ENCODE data around the gene TIPARP.
A peak's percentile ranks its signal among the peaks of the same experiment; 100 is the strongest.

TIPARP gene

DNA sequence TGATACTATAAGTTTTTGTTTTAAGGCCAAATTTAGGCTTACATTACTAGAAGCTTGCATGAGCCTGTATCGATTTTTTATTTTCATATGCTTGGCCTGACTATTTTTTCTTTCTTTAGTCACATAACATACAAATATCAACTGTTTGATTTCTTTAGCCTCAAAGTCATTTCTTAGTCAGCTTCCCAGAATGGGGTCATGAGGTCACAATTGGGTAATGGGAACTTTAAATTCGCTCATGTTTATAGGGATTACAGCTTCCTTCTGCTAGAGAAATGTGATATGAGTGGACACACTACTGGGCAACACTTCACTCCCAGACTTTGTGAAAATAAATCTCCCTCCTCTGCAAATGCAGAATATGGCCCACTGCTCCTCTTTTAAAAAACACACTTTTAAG, 9.1 kb upstream of the TIPARP start:
- no peak overlapping the region for H3K4me3 ChIP-seq (ENCODE audit: low read depth, low read length)
- TF ChIP-seq, protein P1, sequence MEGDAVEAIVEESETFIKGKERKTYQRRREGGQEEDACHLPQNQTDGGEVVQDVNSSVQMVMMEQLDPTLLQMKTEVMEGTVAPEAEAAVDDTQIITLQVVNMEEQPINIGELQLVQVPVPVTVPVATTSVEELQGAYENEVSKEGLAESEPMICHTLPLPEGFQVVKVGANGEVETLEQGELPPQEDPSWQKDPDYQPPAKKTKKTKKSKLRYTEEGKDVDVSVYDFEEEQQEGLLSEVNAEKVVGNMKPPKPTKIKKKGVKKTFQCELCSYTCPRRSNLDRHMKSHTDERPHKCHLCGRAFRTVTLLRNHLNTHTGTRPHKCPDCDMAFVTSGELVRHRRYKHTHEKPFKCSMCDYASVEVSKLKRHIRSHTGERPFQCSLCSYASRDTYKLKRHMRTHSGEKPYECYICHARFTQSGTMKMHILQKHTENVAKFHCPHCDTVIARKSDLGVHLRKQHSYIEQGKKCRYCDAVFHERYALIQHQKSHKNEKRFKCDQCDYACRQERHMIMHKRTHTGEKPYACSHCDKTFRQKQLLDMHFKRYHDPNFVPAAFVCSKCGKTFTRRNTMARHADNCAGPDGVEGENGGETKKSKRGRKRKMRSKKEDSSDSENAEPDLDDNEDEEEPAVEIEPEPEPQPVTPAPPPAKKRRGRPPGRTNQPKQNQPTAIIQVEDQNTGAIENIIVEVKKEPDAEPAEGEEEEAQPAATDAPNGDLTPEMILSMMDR (IDR thresholded peaks at IDR 0.05; ENCODE audit: control insufficient read depth, extremely low read depth, insufficient read depth) = no peak
- no peak for DNase-seq (ENCODE audit: low read depth)

DNA sequence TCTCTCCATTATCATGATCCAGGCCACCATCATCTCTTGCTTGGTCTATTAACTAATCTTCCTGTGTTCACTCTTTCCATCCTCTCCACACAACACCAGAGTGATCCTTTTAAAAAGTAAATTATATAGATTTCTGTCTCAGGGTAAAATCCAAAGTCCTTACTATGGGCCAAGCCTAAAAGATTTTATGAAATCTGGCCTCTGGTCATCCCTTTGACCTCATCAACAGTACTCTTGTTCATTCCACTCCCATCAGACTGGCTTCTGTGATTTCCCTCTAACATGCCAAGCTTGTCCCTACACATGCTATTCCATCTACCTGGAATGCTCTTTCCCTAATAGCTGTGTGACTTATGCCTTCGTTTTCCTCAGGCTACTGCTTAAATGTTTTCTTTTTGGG, 8.3 kb upstream of the TIPARP start:
- no peak overlapping the region for H3K4me3 ChIP-seq (ENCODE audit: low read depth, low read length)
- TF ChIP-seq, protein P1 (IDR thresholded peaks at IDR 0.05; ENCODE audit: control insufficient read depth, extremely low read depth, insufficient read depth) = no peak
- no peak for DNase-seq (ENCODE audit: low read depth)

DNA sequence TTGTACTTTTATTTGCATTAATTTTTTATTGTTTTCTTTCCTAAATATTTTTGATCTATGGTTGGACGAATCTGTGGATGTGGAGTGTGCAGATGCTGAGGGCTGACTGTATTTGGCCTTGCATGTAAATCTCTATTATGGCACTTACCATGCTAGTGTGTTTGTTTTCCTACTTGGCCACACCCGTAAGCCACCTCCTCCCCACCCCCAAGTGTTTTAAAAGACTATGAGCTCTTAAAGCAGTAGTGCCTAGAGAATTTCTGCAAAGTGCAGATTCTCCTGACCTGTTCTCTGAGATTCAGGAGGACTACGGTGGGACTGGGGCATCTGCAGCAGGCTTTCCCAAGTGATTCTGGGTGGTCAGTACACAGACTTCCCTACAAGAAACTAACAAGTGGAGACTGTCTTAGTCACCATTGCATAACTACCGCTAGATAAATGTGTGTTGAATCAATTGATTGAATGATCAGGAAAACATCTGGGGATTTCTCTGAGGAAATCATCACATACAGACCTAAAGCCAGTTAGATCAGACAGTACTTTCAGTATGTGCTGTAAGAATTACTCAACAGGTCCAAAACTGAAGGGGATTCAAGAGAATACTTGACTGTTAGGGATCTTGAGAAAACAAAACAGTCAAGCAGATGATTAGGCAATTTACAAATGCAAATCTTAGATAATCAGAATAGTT, 6.2 kb upstream of the TIPARP start:
- TF ChIP-seq, protein P1 (IDR thresholded peaks at IDR 0.05; ENCODE audit: control insufficient read depth, extremely low read depth, insufficient read depth) = no peak
- no peak overlapping the region for H3K4me3 ChIP-seq (ENCODE audit: low read depth, low read length)
- peak; percentile 87 for DNase-seq (ENCODE audit: low read depth)

DNA sequence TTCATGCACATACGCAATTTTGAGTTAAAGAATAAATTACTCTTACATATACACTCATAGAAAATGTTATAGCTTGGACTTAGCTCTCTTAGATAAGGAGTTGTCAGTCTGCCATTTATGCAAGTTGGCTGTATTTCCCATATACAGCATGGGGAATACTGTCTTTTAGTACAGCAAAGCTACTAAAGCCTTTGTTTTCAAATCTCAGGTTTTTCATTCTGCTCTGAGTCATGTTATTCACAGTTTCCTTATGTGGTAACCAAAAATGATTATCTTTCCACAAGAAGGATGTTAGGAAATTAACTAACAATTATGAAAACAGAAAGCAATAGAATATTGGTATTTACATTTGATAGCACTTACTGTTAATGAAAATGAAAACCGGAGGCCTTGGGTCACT, 4.3 kb upstream of the TIPARP start:
- no peak overlapping the region for H3K4me3 ChIP-seq (ENCODE audit: low read depth, low read length)
- TF ChIP-seq, protein P1 (IDR thresholded peaks at IDR 0.05; ENCODE audit: control insufficient read depth, extremely low read depth, insufficient read depth) = no peak
- DNase-seq (ENCODE audit: low read depth) = no peak

DNA sequence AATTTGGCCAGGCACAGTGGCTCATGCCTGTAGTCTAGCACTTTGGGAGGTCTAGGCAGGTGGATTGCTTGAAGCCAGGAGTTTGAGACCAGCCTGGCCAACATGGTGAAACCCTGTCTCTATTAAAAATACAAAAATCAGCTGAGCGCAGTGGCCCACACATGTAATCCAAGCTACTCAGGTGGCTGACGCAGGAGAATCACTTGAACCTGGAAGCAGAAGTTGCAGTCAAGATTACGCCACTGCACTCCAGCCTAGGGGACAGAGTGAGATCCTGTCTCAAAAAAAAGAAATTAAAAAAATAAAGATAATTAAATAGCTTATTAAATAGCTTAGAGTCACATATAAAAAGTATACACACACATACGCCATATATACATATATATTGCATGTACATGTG, 3.7 kb upstream of the TIPARP start:
- TF ChIP-seq, protein P1 (IDR thresholded peaks at IDR 0.05; ENCODE audit: control insufficient read depth, extremely low read depth, insufficient read depth) = no peak
- DNase-seq (ENCODE audit: low read depth) = no peak
- no peak overlapping the region for H3K4me3 ChIP-seq (ENCODE audit: low read depth, low read length)

DNA sequence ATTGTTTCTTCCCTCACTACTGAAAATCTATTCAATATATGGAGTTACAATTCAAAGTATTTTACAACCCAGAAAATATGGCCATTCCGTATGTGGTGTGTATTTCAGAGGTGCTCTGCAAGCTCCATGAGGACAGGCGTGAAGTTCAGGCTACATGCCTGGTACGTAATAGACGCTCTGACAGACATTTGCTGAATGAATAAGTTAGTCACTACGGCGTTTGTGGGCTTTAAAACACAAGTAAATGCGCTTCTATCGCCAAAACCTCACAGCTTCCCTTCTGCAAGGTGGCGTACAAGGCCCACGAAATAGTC, 701 bp upstream of the TIPARP start:
- DNase-seq (ENCODE audit: low read depth) = no peak
- TF ChIP-seq, protein P1 (IDR thresholded peaks at IDR 0.05; ENCODE audit: control insufficient read depth, extremely low read depth, insufficient read depth) = no peak

More for the DNA sequence above, 701 bp upstream of the TIPARP start:
- H3K4me3 ChIP-seq (ENCODE audit: low read depth, low read length) = peak overlapping the region; percentile 66

Measured in LNCaP clone FGC (cell line).